ENCODE measurements around the gene PGBD1. TPM values are rescaled to one million over a fixed set of nuclear protein-coding genes. Genes with fewer than 3 reads are reported as not detected.

PGBD1 gene
- total and polyA plus RNA-seq, 2 of the 13 experiments (the other 11 are each of a cell fraction or from before 2014, with no cell fraction given) = 3.6 to 6.9 TPM

- TF ChIP-seq FOXO1 (CRISPR knock-in tag; IDR thresholded peaks at IDR 0.05) = peak; percentile 37; the same call in 1 of the 2 replicates
- no peak for TF ChIP-seq ZNF564 (CRISPR knock-in tag; IDR thresholded peaks at IDR 0.05)
- no peak for TF ChIP-seq KLF9 (CRISPR knock-in tag; IDR thresholded peaks at IDR 0.05; ENCODE audit: low read depth)
- TF ChIP-seq ZFP36L1 (CRISPR knock-in tag; IDR thresholded peaks at IDR 0.05) = no peak
- TF ChIP-seq ZBTB1 (CRISPR knock-in tag; IDR thresholded peaks at IDR 0.05; ENCODE audit: borderline replicate concordance) = no peak
- TF ChIP-seq ZNF20 (CRISPR knock-in tag; IDR thresholded peaks at IDR 0.05) = no peak; the same call in 1 of the 2 replicates
- peak; percentile 96 for TF ChIP-seq SAP130 (CRISPR knock-in tag; IDR thresholded peaks at IDR 0.05; ENCODE audit: low read depth)
- peak; percentile 91 for TF ChIP-seq ZNF274 (CRISPR knock-in tag; IDR thresholded peaks at IDR 0.05)
- peak; percentile 85; the same call in 1 of the 2 replicates for TF ChIP-seq CBX5 (CRISPR knock-in tag; IDR thresholded peaks at IDR 0.05; ENCODE audit: borderline replicate concordance)
- TF ChIP-seq ZNF777 (CRISPR knock-in tag; IDR thresholded peaks at IDR 0.05) = no peak
- TF ChIP-seq ZNF740 (CRISPR knock-in tag; IDR thresholded peaks at IDR 0.05) = no peak
- no peak for TF ChIP-seq ARNT (IDR thresholded peaks at IDR 0.05)
- TF ChIP-seq NFAT5 (CRISPR knock-in tag; IDR thresholded peaks at IDR 0.05) = no peak
- TF ChIP-seq FOXK2 (IDR thresholded peaks at IDR 0.05) = no peak
- peak; percentile 66; the same call in 1 of the 2 replicates for TF ChIP-seq ZNF709 (CRISPR knock-in tag; IDR thresholded peaks at IDR 0.05)
- no peak for TF ChIP-seq ZNF557 (CRISPR knock-in tag; IDR thresholded peaks at IDR 0.05)
- TF ChIP-seq FOXA1 (IDR thresholded peaks at IDR 0.05) = no peak
- no peak; the same call in 1 of the 2 replicates for TF ChIP-seq FOXA1 (CRISPR knock-in tag; IDR thresholded peaks at IDR 0.05)
- peak; percentile 5; the same call in 1 of the 2 replicates for TF ChIP-seq TFAP4 (IDR thresholded peaks at IDR 0.05; ENCODE audit: borderline replicate concordance, low read depth)
- TF ChIP-seq ZNF597 (CRISPR knock-in tag; IDR thresholded peaks at IDR 0.05) = no peak
- TF ChIP-seq ZSCAN5A (CRISPR knock-in tag; IDR thresholded peaks at IDR 0.05; ENCODE audit: borderline replicate concordance) = no peak
- TF ChIP-seq ZNF576 (CRISPR knock-in tag; IDR thresholded peaks at IDR 0.05) = 0 out of 2 replicates have a peak, but pooled peaks have one; percentile 56
Observed at GRCh38 chr6:28349892-28350737, 68.7 kb downstream of the PGBD1 start, which contains the start of gene ZKSCAN3 (continued).

Measured in HepG2 (cell line).